ENCODE results near the gene CEP170B. TPM values are rescaled to one million over a fixed set of nuclear protein-coding genes. Genes with fewer than 3 reads are reported as not detected.

Gene CEP170B
- total and polyA plus RNA-seq, 3 donors from 2014 or later, result 33.9 to 79.7 (median 73.9) TPM

- WGBS, 2 donors, result 83 to 84% methylated on average over 1 to 11 of the region's 15 CpGs
- H3K27me3 ChIP-seq, result no peaks in the 10 kb centered on the region
- DNase-seq, result no peak
- no peaks in the 10 kb centered on the region for H3K36me3 ChIP-seq (ENCODE audit: low read depth, missing control alignments)
- H3K9me3 ChIP-seq, result no peaks in the 10 kb centered on the region
- no peak overlapping the region for H3K27ac ChIP-seq
- TF ChIP-seq, protein P1, sequence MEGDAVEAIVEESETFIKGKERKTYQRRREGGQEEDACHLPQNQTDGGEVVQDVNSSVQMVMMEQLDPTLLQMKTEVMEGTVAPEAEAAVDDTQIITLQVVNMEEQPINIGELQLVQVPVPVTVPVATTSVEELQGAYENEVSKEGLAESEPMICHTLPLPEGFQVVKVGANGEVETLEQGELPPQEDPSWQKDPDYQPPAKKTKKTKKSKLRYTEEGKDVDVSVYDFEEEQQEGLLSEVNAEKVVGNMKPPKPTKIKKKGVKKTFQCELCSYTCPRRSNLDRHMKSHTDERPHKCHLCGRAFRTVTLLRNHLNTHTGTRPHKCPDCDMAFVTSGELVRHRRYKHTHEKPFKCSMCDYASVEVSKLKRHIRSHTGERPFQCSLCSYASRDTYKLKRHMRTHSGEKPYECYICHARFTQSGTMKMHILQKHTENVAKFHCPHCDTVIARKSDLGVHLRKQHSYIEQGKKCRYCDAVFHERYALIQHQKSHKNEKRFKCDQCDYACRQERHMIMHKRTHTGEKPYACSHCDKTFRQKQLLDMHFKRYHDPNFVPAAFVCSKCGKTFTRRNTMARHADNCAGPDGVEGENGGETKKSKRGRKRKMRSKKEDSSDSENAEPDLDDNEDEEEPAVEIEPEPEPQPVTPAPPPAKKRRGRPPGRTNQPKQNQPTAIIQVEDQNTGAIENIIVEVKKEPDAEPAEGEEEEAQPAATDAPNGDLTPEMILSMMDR (IDR thresholded peaks at IDR 0.05), result no peak
- TF ChIP-seq POLR2A (IDR thresholded peaks at IDR 0.05), result no peak
- peaks cover 5% of the 10 kb centered on the region for H3K4me1 ChIP-seq
- H3K4me3 ChIP-seq, result no peak overlapping the region
- intact Hi-C loops (cut with DNase I; ENCODE audit: low total_unique reads), result no loop called here
These were observed 61.0 kb downstream of the CEP170B start for GRCh38 chr14:104925855-104926609.

DNA sequence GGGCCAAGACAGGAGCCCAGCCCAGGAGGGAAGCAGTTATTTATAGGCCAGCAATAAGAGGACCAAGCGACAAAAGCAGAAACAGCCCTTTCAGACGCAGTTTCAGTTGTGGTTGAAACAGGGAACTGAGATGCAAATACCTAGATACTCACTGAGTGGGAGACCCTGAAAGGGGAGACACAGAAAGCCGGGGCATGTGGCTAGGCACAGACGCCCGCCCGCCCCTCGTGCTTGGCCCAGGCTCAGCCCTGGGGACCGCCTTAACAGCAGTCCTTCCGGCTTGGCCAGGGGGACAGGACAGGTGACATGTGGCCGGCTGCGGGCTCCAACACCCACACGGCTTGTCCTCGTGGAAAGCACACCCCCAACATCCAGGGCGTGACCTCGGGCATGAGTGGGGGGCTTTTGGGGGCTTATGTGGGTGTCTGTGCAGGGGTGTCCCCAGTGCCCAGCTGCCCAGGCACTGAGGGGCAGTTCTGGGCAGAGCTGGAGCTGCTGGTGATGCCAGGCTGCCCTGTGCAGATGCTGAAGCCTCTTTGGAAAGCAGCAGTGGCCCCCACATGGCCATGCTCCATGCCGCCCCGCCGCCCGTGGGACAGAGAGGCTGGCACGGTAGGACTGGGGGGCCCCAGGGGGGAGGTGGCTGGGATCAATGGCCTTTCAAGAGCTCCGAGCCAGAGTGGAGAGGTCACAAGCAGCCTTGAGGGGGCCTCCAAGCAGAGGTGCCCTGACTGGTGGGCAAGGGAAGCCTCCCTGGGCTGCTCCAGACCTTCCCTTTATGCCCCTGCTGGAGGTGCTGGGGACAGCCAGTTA is 61.8 kb downstream of the CEP170B start:
- Histone ChIP-seq H3K27me3 (no peaks in the 10 kb centered on the region), H3K36me3 (ENCODE audit: low read depth, missing control alignments) (no peaks in the 10 kb centered on the region), H3K4me1 (peaks cover 5% of the 10 kb centered on the region), H3K9me3 (no peaks in the 10 kb centered on the region), H3K27ac (no peak overlapping the region), H3K4me3 (no peak overlapping the region)
- intact Hi-C loops (cut with DNase I; ENCODE audit: low total_unique reads), result no loop called here
- 67 to 69% methylated on average over 14 to 21 of the region's 21 CpGs for WGBS, 2 donors
- TF ChIP-seq, protein P1 (IDR thresholded peaks at IDR 0.05), result no peak
- no peak for TF ChIP-seq POLR2A (IDR thresholded peaks at IDR 0.05)
- no peak for DNase-seq

- H3K4me1 ChIP-seq, result peaks cover 5% of the 10 kb centered on the region
- TF ChIP-seq, protein P1 (IDR thresholded peaks at IDR 0.05), result no peak
- no peak for TF ChIP-seq POLR2A (IDR thresholded peaks at IDR 0.05)
- H3K4me3 ChIP-seq, result no peak overlapping the region
- no peak for DNase-seq
- WGBS, 2 donors, result 55 to 80% methylated on average over 2 to 9 of the region's 10 CpGs
- H3K9me3 ChIP-seq, result no peaks in the 10 kb centered on the region
- no peak overlapping the region for H3K27ac ChIP-seq
- intact Hi-C loops (cut with DNase I; ENCODE audit: low total_unique reads), result no loop called here
- no peaks in the 10 kb centered on the region for H3K36me3 ChIP-seq (ENCODE audit: low read depth, missing control alignments)
- no peaks in the 10 kb centered on the region for H3K27me3 ChIP-seq
These were observed 62.4 kb downstream of the CEP170B start for GRCh38 chr14:104927432-104927816.

GRCh38 chr14:104927901-104928300 is 62.8 kb downstream of the CEP170B start:
- Histone ChIP-seq H3K4me1 (peaks cover 10% of the 10 kb centered on the region), H3K9me3 (no peaks in the 10 kb centered on the region), H3K36me3 (ENCODE audit: low read depth, missing control alignments) (no peaks in the 10 kb centered on the region), H3K27ac (no peak overlapping the region), H3K4me3 (no peak overlapping the region), H3K27me3 (no peaks in the 10 kb centered on the region)
- WGBS, 2 donors, result 71 to 73% methylated on average over 3 to 8 of the region's 8 CpGs
- TF ChIP-seq, protein P1 (IDR thresholded peaks at IDR 0.05), result no peak
- TF ChIP-seq POLR2A (IDR thresholded peaks at IDR 0.05), result no peak
- DNase-seq, result no peak
- intact Hi-C loops (cut with DNase I; ENCODE audit: low total_unique reads), result no loop called here

Measured in testis (tissue), 3 donors.